DMS 273 (cell line): ENCODE measurements around the gene ETFA.

Experiments
- DNase-seq: peaks from one replicate; lab custom pipeline; 2025; ENCODE audit not compliant: unreplicated experiment; lab: John Stamatoyannopoulos, UW

ETFA gene

DNA sequence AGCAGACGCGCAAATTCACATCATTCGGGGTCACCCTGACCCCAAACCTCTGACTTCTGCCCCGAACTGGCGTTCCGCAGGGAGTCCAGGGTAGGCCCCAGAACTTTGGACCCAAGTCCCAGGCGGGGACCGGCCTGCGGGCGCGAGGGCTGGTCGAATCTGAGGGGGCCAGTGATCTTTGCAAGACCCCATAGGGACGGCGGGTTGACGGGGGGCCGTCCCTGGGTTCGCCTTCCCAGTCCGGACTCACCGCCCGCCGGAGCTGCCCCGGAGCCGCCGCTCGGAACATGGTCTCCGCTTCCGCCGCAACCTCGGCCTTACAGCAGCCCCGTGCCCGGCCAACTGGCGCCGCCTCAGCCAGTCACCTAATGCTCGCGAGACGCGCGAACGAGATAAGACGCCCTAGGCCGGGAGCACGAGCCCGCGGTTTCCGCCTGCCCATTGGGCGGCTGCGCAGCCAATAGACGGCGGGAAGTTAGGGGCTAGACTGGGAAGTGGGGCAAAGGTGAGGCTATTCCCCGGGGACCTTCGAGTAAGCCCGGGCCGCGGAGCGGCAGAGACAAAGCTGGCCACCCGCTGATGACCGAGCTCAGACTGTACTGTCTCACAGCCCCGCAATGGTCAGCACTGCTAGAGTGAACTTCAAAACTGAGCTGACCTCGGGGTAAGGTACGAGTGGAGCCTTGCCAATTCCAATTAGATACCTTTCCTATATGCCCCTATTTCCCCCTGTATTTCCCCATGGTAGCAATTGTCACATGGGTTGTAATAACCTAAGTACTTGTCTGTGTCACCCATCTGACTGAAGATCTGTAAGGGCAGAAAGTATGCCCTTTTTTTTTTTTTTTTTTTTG, at the start of gene ETFA:
Gene ETFA (minus strand): TSS at position 370 of the 854 bp plus-strand sequence. CDS start 81 bp downstream, at position 289.
- peak; percentile 99 for DNase-seq

DNA sequence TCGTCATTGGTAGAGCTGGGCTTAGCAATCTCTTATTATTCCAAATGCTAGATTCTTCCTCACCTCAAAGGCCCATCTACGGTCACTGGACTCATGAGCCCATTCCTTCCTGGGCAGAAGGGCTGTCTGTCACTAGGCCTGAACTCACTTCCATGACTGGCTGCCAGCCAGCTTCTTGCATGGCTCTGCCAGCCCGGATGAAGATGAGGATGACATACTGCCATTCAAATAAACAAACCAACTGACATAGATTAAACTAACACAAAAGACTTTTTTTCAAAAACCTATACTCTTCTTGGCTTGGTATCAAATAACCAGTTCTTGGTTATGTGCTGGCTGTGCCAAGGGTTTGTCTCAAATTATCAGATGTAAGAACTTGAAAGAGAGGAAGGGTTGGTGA, 49.1 kb upstream of the ETFA start:
- DNase-seq = no peak

DNA sequence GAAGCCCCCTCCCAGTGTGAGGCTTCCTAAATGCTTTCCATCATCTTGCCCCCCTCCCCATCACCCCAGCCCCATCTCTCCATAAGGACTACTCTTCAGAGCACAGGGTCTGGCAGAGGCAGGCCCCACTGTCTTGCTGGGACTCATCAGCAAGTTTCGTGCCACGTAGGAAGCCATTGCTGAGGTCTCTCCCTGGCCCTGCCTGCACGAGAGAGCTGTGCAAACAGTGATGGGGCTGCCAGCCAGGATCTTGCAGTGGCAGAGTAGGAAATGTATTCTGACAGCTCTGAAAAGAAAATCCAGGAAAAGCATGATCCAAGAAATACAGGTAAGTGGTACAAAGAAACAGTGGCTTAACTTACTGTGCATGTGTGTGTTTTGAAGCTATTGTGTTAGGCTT, 47.9 kb upstream of the ETFA start:
- no peak for DNase-seq

DNA sequence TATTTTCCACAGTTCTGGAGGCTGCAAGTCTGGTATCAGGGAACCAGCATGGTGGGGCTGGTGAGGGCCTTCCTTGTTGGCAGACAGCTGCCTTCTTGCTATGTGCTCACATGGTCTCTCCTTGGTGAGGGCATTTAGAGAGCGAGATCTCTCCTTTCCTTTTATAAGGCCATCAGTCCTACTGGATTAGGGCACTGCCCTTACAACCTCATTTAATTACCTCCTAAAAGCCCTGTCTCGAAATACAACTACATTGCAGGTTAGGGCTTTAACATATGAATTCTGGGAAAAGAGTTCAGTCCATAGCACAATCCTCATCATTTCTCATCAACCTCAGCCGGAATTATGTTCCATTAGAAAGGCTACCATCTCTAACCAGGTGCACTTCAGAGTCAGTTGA, 47.2 kb upstream of the ETFA start:
- DNase-seq = no peak

DNA sequence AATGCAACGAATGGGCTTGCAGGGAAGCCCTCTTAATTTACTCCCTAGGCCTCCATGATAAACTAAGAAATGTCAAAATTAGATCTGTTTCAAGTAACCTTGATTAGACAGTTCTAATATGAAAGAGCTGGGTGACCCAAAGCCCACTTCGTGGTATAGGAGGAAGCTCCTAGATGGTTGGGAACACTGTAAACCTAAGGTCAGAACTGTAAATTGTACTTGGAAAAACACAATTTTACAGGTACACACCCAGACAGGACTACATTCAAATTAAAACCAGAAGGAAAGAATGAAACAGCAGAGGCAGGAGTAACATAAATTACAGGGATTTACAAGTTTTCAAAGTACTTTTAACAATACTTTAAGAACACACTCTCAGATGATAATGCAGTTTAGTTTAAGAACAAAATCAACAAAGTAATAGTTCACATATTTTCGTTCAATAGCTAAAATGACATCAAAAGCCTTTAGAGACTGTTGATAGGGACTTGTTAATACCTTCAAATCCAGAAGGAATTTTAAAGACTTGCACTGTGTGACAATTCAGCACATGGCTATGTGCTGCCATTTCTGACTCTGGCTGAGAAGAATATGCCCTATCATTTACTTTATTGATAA, 43.7 kb upstream of the ETFA start:
- DNase-seq = no peak

DNA sequence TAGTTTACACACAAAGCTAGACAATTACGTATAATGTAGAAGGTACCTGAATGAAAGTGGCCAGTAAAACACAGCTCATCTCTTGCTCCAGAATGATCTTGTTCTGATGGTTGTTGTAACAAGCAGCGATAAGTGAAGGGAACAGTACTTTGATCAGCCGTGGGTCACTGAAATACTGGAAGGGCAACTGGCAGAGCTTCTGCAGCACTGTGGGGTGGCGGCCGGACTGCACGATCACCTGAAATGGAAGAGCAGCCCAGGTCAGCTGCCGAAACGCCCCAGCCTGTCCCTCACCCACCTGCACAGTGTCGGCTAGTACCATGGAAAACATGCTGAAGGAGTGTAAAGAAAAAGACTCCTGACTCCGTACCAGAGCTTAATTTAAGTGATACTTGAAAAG, 42.6 kb upstream of the ETFA start:
- no peak for DNase-seq

DNA sequence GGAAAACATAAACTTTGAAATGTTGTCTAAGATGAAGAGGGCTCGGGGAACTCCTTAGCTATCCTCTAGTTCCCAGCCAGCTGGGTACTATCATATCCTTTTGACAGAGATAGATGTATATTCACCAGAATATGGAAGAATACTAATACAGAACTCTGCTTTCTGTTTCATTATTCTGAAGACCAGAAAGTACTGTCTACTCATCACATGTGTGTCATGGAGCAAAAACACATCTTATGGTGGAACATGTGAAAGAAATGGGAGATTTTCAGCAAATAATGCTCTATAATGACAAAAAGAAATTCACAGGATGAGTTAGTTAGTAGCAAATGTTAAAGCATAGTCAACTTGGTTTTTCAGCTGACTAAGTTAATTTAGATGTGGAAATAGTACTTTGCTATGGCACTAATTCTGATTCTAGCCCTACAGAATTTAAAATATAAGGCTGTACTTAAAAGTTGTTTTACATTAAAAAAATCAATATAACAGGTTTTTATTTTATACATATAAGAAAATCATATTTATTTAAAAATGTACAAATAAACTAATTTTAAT, 41.8 kb upstream of the ETFA start:
- no peak for DNase-seq

DNA sequence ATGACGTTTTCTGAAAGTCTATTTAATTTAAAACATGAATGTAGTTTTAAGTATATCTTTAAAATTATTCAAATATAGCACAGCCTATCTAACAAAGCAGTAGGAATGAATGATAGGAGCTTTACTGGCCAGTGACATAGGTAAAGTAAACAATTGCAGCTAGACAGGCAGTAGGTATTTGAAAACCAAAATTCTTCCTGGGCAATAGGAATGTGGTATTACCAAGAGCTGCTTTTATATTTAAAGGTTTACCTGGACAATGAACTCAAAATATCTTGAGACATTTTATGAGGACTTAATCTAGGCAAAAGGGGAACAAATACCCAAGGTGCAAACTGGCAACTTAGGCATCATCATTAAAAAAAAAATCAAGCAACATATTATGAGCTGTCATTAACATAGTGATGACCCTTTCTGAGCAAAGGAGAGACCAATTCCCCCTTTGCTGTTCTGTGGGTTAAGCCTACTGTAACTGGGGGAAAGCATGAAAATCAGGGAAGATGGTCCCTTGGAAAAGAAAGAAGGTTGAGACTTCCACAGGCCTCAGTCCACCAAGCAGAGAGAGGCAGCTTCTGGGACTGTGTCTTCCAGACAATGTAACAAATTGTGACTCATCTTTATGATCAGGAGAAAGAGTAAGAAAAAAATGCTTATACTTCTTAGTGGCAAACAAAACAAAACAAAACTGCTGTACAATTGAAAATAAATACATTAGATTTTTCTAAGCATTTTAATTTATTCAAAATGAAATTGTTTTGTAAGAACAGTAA, 38.2 kb upstream of the ETFA start:
- DNase-seq = no peak

DNA sequence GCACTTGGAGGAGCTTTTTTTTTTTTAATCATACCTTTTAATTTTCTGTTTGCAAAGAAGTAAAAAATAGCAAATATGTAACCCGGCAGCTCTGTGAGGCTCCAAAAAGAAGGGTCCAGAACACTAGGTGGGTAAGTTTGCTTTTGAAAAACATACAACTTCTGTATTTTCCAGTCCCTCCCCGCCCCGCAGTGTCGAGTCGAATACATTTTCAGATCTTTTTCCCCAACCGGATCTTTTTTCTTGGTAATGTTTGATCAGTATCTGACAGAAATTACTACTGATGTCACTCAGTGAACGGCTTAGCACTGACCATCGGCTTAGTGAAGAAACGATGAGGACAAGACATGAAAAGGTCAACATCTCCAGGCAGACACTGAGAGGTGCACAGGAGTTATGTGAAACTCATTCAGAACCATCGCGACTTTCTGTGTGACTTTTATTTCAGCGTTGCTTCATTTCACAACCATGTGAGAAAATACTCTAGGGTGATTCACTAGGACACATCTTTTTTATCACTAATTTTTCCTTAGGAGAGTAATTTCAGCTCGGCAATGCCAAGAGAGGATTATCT, 36.3 kb upstream of the ETFA start:
- no peak for DNase-seq

DNA sequence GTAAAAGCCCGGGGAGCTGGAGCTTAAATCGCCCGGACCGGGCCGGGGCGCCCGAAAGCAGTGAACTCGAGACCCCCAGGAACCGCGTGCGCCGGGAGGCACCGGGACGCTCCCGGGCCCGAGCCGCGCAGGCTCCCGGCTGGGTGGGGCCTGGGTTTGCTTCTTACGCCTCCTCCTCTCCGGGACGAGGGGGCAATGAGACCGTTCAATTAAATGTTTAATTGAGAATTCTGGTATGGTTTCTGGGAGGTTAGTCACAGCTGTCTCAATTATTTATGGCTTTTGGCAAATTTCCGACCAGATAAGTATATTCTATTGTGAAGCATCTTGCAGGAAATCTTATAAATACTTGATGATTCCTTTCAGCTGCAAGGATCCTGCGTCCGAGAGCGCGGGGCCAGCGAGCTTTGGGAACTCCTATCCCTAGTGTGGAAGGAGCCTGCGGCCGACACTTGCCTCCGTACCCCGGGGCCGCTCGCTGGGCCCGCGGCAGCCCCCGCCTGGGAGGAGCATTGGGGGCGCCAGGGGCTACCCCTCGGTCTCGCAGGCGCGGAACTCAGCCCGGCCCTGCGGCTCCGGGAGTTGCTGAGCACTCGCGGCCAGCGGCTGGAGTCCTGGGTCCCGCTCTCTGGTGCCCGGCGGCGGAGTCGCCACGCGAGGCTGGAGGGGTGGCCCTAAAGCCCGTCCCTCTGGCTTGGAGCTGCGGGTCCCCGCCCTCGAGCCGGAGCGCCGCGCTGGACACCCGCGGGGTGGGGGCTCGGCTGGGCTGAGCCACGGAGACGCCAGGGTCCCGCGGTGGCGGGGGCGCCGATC, 35.6 kb upstream of the ETFA start:
- peak; percentile 63 for DNase-seq

DNA sequence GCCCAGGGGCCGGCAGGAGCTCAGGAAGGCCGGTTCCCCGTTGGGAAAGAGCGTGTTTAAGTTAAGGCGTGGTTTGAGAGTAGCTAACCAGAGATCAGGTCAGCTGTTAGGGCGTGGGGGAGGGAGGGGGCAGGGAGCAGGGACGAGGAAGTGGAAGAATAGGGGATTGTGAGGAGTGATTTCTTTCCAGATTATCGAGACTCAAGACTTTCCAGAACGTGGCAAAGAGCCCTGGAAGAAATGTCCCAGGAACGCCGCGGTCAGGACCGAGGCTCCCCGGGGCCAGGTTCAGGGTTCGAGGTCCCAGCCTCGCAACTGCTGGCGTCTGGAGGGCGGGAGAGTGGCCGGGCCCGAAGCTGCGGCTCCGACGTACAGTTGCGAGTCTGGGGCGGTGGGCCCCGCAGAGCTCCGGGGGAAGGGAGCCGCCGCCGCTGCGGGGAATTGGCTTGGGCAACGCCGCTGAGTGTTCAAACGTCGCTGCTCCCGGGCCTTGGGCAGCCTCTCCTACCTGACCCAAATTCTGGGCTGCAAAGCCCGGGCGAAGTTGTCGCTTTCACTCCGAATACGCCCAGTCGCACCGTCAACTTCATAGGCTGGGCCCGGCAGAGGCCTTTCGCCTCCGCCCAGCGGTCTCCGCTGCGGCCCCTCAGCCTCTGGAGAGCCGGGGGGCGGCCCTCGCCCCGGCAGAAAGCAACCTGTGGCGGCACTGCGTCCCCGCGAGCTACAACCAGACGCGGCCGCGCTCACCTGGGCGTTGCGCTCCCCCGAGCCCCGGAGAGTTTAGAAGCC, 34.8 kb upstream of the ETFA start:
- peak; percentile 63 for DNase-seq

DNA sequence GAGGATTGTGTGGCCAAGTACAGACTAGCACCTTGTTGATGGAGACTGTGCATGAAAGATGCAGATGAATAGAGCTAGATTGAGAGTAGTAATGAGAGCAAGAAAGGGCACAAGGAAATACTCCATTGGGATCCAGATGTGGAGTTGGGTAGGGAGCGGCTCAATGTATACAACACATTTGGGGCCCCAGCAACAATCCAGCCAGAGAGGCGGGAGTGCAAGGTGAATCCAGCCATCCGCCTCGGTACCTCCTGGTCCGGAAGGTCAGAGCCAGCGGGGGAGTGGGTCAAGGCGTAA, 34.3 kb upstream of the ETFA start:
- DNase-seq = no peak

DNA sequence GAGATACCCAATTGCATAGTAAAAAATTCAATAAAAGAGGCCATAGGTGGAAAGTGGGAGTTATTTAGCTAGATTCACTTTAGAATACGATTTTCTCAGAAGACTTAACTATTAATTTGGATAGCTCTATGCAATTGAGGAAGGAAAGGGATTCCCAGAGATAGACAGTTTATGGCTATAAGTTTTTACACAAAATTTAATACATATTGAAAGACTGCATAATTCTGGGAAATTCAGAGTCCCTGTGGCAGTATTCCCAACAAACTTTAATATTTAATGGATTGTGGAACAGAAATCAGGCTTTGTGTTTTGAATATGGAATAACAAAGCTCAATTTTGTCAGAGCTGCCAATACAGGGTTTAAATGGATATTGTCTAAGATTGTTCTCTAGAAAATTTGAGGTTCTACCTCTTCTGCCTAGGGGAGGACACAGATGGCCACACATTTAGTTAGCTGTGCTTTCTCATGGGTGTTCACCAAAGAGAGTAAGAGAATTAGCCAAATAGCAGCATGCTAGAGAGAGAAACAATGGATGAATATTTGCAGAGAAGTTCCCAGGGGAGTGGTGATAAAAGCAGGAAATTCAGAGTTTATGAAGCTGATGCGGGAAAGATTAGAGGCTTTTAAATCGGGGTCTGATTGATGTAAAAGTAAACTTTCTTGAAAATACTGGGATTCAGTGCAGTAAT, 33.8 kb upstream of the ETFA start:
- no peak for DNase-seq

DNA sequence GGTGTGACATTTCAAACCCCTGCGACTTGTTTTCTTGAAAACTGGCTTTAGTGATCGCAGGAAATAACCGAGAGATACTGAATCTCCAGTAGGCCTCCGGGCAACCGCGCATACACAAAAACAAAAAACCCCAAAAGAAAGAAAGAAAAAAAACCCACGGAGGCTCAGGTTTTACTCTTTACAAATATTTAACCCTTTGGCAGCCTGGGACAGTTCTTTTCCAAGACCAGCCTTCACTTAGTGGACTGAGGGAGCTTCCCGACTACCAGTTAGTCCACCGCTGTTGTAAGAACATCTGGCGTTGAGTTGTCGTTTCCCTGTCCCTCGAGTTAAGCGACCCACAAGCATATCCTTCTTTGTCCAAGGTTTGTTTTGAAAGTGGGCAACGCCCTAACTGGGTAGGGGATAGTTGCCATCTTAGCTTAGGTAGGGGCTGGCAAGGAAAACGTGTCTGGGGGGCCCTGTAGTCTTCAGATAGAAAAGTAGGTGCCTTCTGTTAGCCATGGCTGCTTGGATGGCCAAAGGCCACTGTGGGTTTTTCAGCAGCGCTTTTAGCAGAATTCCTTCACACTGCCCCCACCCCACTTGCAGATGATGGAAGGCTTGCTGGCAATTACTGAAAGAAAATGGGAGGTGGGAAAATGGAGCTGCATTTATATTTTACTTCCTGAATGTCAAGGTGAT, 32.2 kb upstream of the ETFA start:
- no peak for DNase-seq

DNA sequence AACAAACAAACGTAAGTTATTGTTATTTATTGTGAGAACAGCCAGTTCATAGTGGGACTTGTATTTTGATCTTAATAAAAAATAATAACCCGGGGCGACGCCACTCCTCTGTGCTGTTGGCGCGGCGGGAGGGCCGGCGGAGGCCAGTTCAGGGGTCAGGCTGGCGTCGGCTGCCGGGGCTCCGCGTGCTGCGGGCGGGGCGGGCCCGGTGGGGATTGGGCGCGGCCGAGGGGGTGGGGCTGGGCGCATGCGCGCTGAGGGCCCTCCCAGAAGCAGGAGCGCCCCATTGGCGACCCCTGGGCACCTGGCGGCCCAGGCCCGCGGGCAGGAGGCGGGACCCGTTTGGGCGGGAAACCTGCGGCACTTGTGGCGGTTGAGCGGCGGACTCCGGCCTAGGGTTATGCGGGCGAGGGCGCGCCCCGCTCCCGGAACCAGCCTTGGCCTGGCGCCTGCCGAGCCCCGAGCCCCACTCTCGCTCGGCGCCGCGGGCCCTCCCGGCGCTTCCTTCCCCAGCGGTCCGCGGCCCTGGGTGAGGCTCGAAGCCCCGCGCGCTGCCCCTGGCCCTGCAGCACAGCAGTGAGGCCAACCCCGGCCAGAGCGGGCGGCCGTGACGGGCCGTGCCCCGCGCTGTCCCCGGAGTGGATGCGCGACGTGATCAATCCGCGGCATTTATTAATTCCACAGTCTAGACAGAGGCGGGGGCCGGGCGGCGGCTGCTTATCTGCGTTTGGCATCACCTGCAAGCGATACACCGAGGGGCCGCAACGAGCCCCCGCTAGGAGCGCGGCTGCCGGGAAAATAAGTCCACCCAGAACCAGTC, 31.3 kb upstream of the ETFA start:
- no peak for DNase-seq

DNA sequence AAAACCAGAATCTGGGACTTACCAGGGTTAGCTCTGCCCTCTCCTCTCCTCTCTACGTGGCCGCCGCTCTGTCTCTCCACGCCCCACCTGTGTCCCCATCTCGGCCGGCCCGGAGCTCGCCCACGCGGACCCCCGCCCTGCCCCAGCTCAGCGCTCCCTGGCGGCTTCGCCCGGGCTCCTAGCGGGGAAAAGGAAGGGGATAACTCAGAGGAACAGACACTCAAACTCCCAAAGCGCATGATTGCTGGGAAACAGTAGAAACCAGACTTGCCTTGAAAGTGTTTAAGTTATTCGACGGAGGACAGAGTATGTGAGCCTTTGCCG, 30.8 kb upstream of the ETFA start:
- DNase-seq = no peak

DNA sequence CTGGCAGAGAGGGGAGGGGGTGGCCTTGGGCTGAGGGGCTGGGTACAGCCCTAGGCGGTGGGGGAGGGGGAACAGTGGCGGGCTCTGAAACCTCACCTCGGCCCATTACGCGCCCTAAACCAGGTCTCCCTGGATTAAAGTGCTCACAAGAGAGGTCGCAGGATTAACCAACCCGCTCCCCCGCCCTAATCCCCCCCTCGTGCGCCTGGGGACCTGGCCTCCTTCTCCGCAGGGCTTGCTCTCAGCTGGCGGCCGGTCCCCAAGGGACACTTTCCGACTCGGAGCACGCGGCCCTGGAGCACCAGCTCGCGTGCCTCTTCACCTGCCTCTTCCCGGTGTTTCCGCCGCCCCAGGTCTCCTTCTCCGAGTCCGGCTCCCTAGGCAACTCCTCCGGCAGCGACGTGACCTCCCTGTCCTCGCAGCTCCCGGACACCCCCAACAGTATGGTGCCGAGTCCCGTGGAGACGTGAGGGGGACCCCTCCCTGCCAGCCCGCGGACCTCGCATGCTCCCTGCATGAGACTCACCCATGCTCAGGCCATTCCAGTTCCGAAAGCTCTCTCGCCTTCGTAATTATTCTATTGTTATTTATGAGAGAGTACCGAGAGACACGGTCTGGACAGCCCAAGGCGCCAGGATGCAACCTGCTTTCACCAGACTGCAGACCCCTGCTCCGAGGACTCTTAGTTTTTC, 30.2 kb upstream of the ETFA start:
- DNase-seq = no peak
